ENCODE measurements around the gene IBA57.
A peak's percentile ranks its signal among the peaks of the same experiment; 100 is the strongest.

Gene IBA57

GRCh38 chr1:228165372-228166169 is at the start of gene IBA57:
TSS of gene IBA57 (plus strand) at chr1:228165804. CDS start at chr1:228165817, 13 bp downstream.
- peak; percentile 100 for DNase-seq

- DNase-seq, result no peak
Observed at GRCh38 chr1:228117335-228117734, 48.3 kb upstream of the IBA57 start.

GRCh38 chr1:228118040-228118439 is 47.6 kb upstream of the IBA57 start:
- no peak for DNase-seq

- no peak for DNase-seq
Observed at GRCh38 chr1:228120351-228120750, 45.3 kb upstream of the IBA57 start.

GRCh38 chr1:228120857-228121489 is 44.6 kb upstream of the IBA57 start:
- DNase-seq, result no peak

- no peak for DNase-seq
Observed at GRCh38 chr1:228122921-228123441, 42.6 kb upstream of the IBA57 start.

- DNase-seq, result no peak
Observed at GRCh38 chr1:228123505-228123904, 42.1 kb upstream of the IBA57 start.

GRCh38 chr1:228125185-228125584 is 40.4 kb upstream of the IBA57 start:
- no peak for DNase-seq

- DNase-seq, result no peak
Observed at GRCh38 chr1:228131766-228132165, 33.8 kb upstream of the IBA57 start.

GRCh38 chr1:228134591-228134990 is 31.0 kb upstream of the IBA57 start:
- DNase-seq, result no peak

GRCh38 chr1:228136901-228137300 is 28.7 kb upstream of the IBA57 start:
- DNase-seq, result peak; percentile 34

GRCh38 chr1:228139406-228139930 is 26.1 kb upstream of the IBA57 start:
- DNase-seq, result no peak

- peak; percentile 100 for DNase-seq
Observed at GRCh38 chr1:228139931-228140723, 25.5 kb upstream of the IBA57 start, which contains the start of gene GUK1. TSS of gene GUK1 (plus strand) at chr1:228140279. CDS start at chr1:228140303, 24 bp downstream.

GRCh38 chr1:228140724-228141225 is 24.8 kb upstream of the IBA57 start:
- DNase-seq, result no peak

GRCh38 chr1:228141226-228142044 is 24.2 kb upstream of the IBA57 start:
- DNase-seq, result peak; percentile 44

- peak; percentile 21 for DNase-seq
Observed at GRCh38 chr1:228142155-228142691, 23.4 kb upstream of the IBA57 start.

GRCh38 chr1:228142701-228143136 is 22.9 kb upstream of the IBA57 start:
- no peak for DNase-seq

- no peak for DNase-seq
Observed at GRCh38 chr1:228143480-228144192, 22.0 kb upstream of the IBA57 start.

- DNase-seq, result no peak
Observed at GRCh38 chr1:228144193-228144992, 21.2 kb upstream of the IBA57 start.

GRCh38 chr1:228144993-228145343 is 20.6 kb upstream of the IBA57 start:
- no peak for DNase-seq

Measured in CD4-positive, alpha-beta T cell treated with Interleukin-10 for 1 hour (primary cell).